Endothelial cell of umbilical vein (primary cell): ENCODE data around the gene P4HA3. TPM values are rescaled to one million over a fixed set of nuclear protein-coding genes. Genes with fewer than 3 reads are reported as not detected.

Experiments used
- BruUV-seq: library from RNA; stranded (reverse); fragments of 400-500 nt; replicated peaks from 2 replicates; lab custom pipeline; 2021; lab: Mats Ljungman, UMichigan
- CTCF ChIA-PET: fragments of 300-600, 350-600 bp; sonication (Branson Sonifier 250); formaldehyde crosslinking; loops from one replicate; lab custom pipeline; 2021; ENCODE audit warnings: antibody characterized with exemption, inconsistent platforms; lab: Charles Lee
- POLR2A ChIA-PET: fragments of 300-600, 350-600 bp; sonication (Branson Sonifier 250); formaldehyde crosslinking; loops from one replicate; lab custom pipeline; 2021; ENCODE audit warnings: antibody characterized with exemption, inconsistent platforms; lab: Charles Lee
- DNase-seq: peaks from one replicate; pipeline ENCODE4 v3.0.0-alpha.2; 2011; ENCODE audit warnings: low read depth, low spot score
- FAIRE-seq: peaks from 2 replicates; lab custom pipeline; 2011; peaks lifted over from hg19 to GRCh38; lab: Jason Lieb, UNC
- H2AFZ ChIP-seq: 2 replicates; pipeline ENCODE4 v1.6.0; 2012; ENCODE audit warnings: low read depth, low read length, control low read depth, inconsistent platforms
- H3K27ac ChIP-seq: 2 replicates; pipeline ENCODE4 v1.5.1; 2011; ENCODE audit warnings: low read depth, mild to moderate bottlenecking, control low read depth, low read length, moderate library complexity; ENCODE audit not compliant: insufficient read depth
- H3K27me3 ChIP-seq, 2 experiments: 2 replicates each; pipeline versions ENCODE4 v1.6.0 to v1.6.1; 2011; ENCODE audit warnings: low read length in 2 of 2, mixed read lengths in 1 of 2; ENCODE audit not compliant: control insufficient read depth in 2 of 2, insufficient read depth in 2 of 2
- H3K36me3 ChIP-seq, 2 experiments: 2 replicates in 1 of 2; 3 replicates in 1 of 2; pipeline ENCODE4 v1.5.1; 2011; ENCODE audit warnings: low read length in 2 of 2, mild to moderate bottlenecking in 1 of 2, moderate library complexity in 1 of 2; ENCODE audit not compliant: control insufficient read depth in 2 of 2, insufficient read depth in 2 of 2; ENCODE audit errors: extremely low read depth in 1 of 2
- H3K4me1 ChIP-seq: 3 replicates; pipeline ENCODE4 v1.5.1; 2011; ENCODE audit warnings: mild to moderate bottlenecking, low read length; ENCODE audit not compliant: control insufficient read depth, insufficient read depth; ENCODE audit errors: extremely low read depth
- H3K4me2 ChIP-seq: 2 replicates; pipeline ENCODE4 v1.6.1; 2011; ENCODE audit warnings: low read length, control low read depth, mixed read lengths; ENCODE audit not compliant: insufficient read depth
- H3K4me3 ChIP-seq, 3 experiments: fragments of 200-600 bp in 1 of 3; sonication (generic), shearing (Covaris generic) in 1 of 3; replicated peaks in 1 of 3; 2 replicates each; pipeline ENCODE4 v1.5.1; 2011 to 2016; ENCODE audit warnings: control low read depth in 3 of 3, low read length in 3 of 3, mild to moderate bottlenecking in 2 of 3, inconsistent platforms in 1 of 3, low read depth in 1 of 3, moderate library complexity in 1 of 3; ENCODE audit not compliant: insufficient read depth in 1 of 3
- H3K79me2 ChIP-seq: 2 replicates; pipeline ENCODE4 v1.6.0; 2012; ENCODE audit warnings: low read length, inconsistent platforms; ENCODE audit not compliant: control insufficient read depth, insufficient read depth
- H3K9ac ChIP-seq: replicated peaks from 2 replicates; pipeline ENCODE3; 2011; ENCODE audit warnings: low read length, control low read depth; ENCODE audit not compliant: insufficient read depth; ENCODE audit errors: extremely low read depth
- H3K9me1 ChIP-seq: replicated peaks from 3 replicates; pipeline ENCODE4 v1.6.0; 2011; ENCODE audit warnings: mild to moderate bottlenecking, low read length; ENCODE audit not compliant: control insufficient read depth, insufficient read depth; ENCODE audit errors: extremely low read depth
- H3K9me3 ChIP-seq: replicated peaks from 2 replicates; pipeline ENCODE4 v1.5.1; 2012; ENCODE audit warnings: low read length, inconsistent platforms; ENCODE audit not compliant: control insufficient read depth, insufficient read depth
- H4K20me1 ChIP-seq: replicated peaks from 2 replicates; pipeline ENCODE3; 2011; ENCODE audit warnings: mild to moderate bottlenecking, low read length; ENCODE audit not compliant: control insufficient read depth, insufficient read depth; ENCODE audit errors: extremely low read depth
- EZH2 ChIP-seq: IDR thresholded peaks from 2 replicates; pipeline ENCODE4 v1.6.1; 2012; ENCODE audit warnings: borderline replicate concordance, low read depth, mild to moderate bottlenecking, moderate library complexity, low read length, inconsistent platforms; ENCODE audit not compliant: severe bottlenecking
- FOS ChIP-seq: IDR thresholded peaks from 2 replicates; pipeline ENCODE4 v1.6.1; 2011; ENCODE audit warnings: mild to moderate bottlenecking, low read length, moderate library complexity, borderline replicate concordance; ENCODE audit not compliant: insufficient read depth
- JUN ChIP-seq: IDR thresholded peaks from 2 replicates; pipeline ENCODE4 v1.6.1; 2011; ENCODE audit warnings: borderline replicate concordance, low read depth; ENCODE audit not compliant: insufficient read length, insufficient read depth
- MYC ChIP-seq: IDR thresholded peaks from one replicate; pipeline ENCODE4 v1.6.1; 2011; ENCODE audit warnings: mild to moderate bottlenecking, low read depth, low read length
- POLR2A ChIP-seq: IDR thresholded peaks from 2 replicates; pipeline ENCODE4 v1.6.1; 2012; ENCODE audit warnings: low read depth, mild to moderate bottlenecking, control low read depth, low read length
- POLR2AphosphoS5 ChIP-seq: IDR thresholded peaks from 2 replicates; pipeline ENCODE4 v1.6.1; 2012; ENCODE audit warnings: low read depth, mild to moderate bottlenecking, control low read depth, low read length, moderate library complexity; ENCODE audit not compliant: insufficient read depth
- dilution Hi-C: fragments of 300-500 bp; cut with MboI; formaldehyde crosslinking; loops from one replicate; pipeline ENCODE4 v1.15.0; 2019; ENCODE audit warnings: low sequenced_read_pairs; ENCODE audit not compliant: extremely low pct_ligation_motif_present
- intact Hi-C: fragments of 100-400 bp; cut with micrococcal nuclease; formaldehyde crosslinking; loops from one replicate; pipeline ENCODE4 v1.10.0; 2022
- polyA plus RNA-seq, 4 experiments: library from polyadenylated mRNA; depleted of rRNA in 3 of 4; stranded (reverse) in 3 of 4; unstranded in 1 of 4; fragments of >200 nt; gene quantifications; 2 replicates each; pipeline versions ENCODE4 v1.2.1 to v1.2.3, GENCODE V29; 2011 to 2012; ENCODE audit warnings: missing spikeins in 1 of 4
- total RNA-seq: library from RNA; stranded (reverse); gene quantifications from 2 replicates; pipeline ENCODE4 v1.2.3, GENCODE V29; 2021
- TF ChIP-seq, protein P1 (sequence below), 2 donors: IDR thresholded peaks; 1 replicate in 1 of 2; 2 replicates in 1 of 2; pipeline ENCODE4 v1.5.1; 2011; ENCODE audit warnings: low read length in 2 of 2, mild to moderate bottlenecking in 2 of 2, moderate library complexity in 2 of 2, control low read depth in 1 of 2, inconsistent platforms in 1 of 2, low read depth in 1 of 2; ENCODE audit not compliant: insufficient read depth in 1 of 2; ENCODE audit errors: extremely low read depth in 1 of 2
- TF ChIP-seq, protein P2 (sequence below): IDR thresholded peaks from 2 replicates; pipeline ENCODE4 v1.6.1; 2011; ENCODE audit not compliant: insufficient read depth, insufficient read length

P4HA3 gene
- total and polyA plus RNA-seq, 2 donors (not counting 3 experiments of a cell fraction or from before 2014, with no cell fraction given) = 26.9 to 40.0 TPM

GRCh38 chr11:74283580-74284180 lies 27.8 kb downstream of the P4HA3 start:
- Histone ChIP-seq H3K9me1 (no peaks in the 10 kb centered on the region), H3K4me2 (no peak overlapping the region), H3K4me3 (no peak overlapping the region), H3K79me2 (no peaks in the 10 kb centered on the region), H3K27me3 (no peaks in the 10 kb centered on the region), H3K36me3 (peaks cover 0 to 12% of the 10 kb centered on the region in 2 experiments), H2AFZ (no peak overlapping the region), H3K9ac (no peak overlapping the region), H3K27ac (no peak overlapping the region), H3K4me1 (peaks cover 10% of the 10 kb centered on the region), H3K9me3 (no peaks in the 10 kb centered on the region), H4K20me1 (no peaks in the 10 kb centered on the region)
- no peak for DNase-seq
- ChIA-PET POLR2A (no interaction called here), CTCF (interaction anchor here (1.0 kb wide), 1 partner anchor 28 kb away, joined by 3 read pairs; no protein-coding TSS in a partner anchor)
- no peak for TF ChIP-seq JUN
- no peak for TF ChIP-seq FOS
- TF ChIP-seq MYC = no peak
- no peak for TF ChIP-seq POLR2A
- no peak for TF ChIP-seq POLR2AphosphoS5
- TF ChIP-seq, protein P1, sequence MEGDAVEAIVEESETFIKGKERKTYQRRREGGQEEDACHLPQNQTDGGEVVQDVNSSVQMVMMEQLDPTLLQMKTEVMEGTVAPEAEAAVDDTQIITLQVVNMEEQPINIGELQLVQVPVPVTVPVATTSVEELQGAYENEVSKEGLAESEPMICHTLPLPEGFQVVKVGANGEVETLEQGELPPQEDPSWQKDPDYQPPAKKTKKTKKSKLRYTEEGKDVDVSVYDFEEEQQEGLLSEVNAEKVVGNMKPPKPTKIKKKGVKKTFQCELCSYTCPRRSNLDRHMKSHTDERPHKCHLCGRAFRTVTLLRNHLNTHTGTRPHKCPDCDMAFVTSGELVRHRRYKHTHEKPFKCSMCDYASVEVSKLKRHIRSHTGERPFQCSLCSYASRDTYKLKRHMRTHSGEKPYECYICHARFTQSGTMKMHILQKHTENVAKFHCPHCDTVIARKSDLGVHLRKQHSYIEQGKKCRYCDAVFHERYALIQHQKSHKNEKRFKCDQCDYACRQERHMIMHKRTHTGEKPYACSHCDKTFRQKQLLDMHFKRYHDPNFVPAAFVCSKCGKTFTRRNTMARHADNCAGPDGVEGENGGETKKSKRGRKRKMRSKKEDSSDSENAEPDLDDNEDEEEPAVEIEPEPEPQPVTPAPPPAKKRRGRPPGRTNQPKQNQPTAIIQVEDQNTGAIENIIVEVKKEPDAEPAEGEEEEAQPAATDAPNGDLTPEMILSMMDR (IDR thresholded peaks at IDR 0.05; ENCODE audit: extremely low read depth in 1 of 2, insufficient read depth in 1 of 2, low read depth in 1 of 2, low read length in 2 of 2) = no peak
- no peak for TF ChIP-seq EZH2
- TF ChIP-seq, protein P2, sequence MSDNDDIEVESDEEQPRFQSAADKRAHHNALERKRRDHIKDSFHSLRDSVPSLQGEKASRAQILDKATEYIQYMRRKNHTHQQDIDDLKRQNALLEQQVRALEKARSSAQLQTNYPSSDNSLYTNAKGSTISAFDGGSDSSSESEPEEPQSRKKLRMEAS = no peak
- dilution Hi-C loops = no loop called here
- no TSS peak for BruUV-seq
- intact Hi-C loops = no loop called here
- FAIRE-seq = no peak
